ENCODE data around the gene RBFA. TPM values are rescaled to one million over a fixed set of nuclear protein-coding genes. Genes with fewer than 3 reads are reported as not detected.
A peak's percentile ranks its signal among the peaks of the same experiment; 100 is the strongest.

RBFA gene, protein sequence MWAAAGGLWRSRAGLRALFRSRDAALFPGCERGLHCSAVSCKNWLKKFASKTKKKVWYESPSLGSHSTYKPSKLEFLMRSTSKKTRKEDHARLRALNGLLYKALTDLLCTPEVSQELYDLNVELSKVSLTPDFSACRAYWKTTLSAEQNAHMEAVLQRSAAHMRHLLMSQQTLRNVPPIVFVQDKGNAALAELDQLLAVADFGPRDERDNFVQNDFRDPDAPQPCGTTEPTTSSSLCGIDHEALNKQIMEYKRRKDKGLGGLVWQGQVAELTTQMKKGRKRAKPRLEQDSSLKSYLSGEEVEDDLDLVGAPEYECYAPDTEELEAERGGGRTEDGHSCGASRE
- 10 to 100 TPM in 1 of 2 donors, 1 to 10 TPM in 1; 9.9 to 16.6 TPM for total RNA-seq

DNA sequence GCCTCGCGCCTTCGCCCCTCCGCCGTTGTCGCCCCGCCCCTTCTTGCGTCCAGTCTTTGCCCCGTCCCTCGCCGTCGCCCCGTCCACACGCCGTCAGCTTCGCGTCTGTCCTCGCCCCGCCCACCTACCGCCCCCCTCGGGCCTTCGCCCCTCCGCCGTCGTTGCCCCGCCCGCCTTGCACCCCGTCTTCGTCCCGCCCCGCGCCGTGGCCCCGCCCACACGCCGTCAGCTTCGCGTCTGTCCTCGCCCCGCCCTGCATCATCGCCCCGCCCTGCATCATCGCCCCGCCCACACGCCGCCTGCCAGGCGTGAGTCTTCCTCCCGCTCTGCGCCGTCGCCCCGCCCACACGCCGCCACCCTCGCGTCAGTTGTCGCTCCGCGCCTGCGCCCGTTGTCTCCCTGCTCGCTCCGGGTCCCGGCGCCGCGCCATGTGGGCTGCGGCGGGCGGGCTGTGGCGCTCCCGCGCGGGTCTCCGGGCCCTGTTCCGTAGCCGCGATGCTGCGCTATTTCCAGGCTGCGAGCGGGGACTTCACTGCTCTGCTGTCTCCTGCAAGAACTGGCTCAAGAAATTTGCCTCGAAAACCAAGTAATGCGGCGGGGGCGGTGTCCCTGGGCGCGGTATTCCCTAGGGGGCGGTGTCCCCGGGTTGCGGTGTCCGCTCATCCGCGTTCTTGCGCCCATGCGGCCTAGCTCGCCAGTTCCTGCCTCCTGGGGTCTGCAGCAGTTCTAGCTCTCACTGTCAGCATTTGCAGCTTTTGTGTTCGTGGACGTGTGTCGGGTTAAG is at the start of gene RBFA:
RBFA (plus strand) TSS at position 367 of the 784 bp plus-strand sequence; CDS start at position 429, 62 bp downstream.
- peak; percentile 99 to 100 (median 100) for DNase-seq
- no peaks in the 10 kb centered on the region for H3K27me3 ChIP-seq
- intact Hi-C loops (cut with DNase I) = no loop called here
- TF ChIP-seq, protein P1, sequence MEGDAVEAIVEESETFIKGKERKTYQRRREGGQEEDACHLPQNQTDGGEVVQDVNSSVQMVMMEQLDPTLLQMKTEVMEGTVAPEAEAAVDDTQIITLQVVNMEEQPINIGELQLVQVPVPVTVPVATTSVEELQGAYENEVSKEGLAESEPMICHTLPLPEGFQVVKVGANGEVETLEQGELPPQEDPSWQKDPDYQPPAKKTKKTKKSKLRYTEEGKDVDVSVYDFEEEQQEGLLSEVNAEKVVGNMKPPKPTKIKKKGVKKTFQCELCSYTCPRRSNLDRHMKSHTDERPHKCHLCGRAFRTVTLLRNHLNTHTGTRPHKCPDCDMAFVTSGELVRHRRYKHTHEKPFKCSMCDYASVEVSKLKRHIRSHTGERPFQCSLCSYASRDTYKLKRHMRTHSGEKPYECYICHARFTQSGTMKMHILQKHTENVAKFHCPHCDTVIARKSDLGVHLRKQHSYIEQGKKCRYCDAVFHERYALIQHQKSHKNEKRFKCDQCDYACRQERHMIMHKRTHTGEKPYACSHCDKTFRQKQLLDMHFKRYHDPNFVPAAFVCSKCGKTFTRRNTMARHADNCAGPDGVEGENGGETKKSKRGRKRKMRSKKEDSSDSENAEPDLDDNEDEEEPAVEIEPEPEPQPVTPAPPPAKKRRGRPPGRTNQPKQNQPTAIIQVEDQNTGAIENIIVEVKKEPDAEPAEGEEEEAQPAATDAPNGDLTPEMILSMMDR (IDR thresholded peaks at IDR 0.05) = peak; percentile 18 to 65 (median 49)
- TF ChIP-seq POLR2A (IDR thresholded peaks at IDR 0.05) = peak; percentile 42 to 74 (median 72)
- no peaks in the 10 kb centered on the region for H3K9me3 ChIP-seq
- peak within 1 kb of the TSS; percentile 74 to 90 (median 84) for H3K27ac ChIP-seq
- 1% methylated on average over 52 to 86 of the region's 99 CpGs for WGBS, 2 donors
- peak within 1 kb of the TSS; percentile 64 to 82 for H3K4me3 ChIP-seq
- ATAC-seq = peak; percentile 89
- peaks cover 2 to 7% of the 10 kb centered on the region in 2 donors for H3K36me3 ChIP-seq (replicated peaks in 1 of 2; ENCODE audit: insufficient read depth in 1 of 2, low read depth in 2 of 2)
- H3K4me1 ChIP-seq = peaks cover 9% of the 10 kb centered on the region

DNA sequence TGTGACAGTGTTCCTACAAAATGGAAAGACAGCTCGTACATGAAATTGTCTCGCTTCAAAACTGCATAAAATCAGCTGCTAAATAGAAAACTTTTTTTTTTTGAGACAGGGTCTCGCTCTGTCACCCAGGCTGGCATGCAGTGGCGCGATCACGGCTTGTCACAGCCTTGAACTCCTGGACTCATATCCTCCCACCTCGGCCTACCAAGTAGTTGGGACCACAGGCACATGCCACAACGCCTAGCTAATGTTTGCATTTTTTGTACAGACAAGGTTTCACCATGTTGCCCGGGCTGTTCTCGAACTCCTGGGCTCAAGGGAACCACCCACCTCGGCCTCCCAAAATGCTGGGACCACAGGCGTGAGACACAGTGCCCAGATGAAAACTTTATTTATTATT is 49.1 kb upstream of the RBFA start:
- 81 to 83% methylated on average over 12 of the region's 12 CpGs for WGBS, 2 donors
- Histone ChIP-seq H3K36me3 (replicated peaks in 1 of 2; ENCODE audit: insufficient read depth in 1 of 2, low read depth in 2 of 2) (no peaks in the 10 kb centered on the region), H3K27ac (no peak overlapping the region), H3K9me3 (no peaks in the 10 kb centered on the region), H3K4me3 (no peak overlapping the region), H3K27me3 (no peaks in the 10 kb centered on the region), H3K4me1 (peaks cover 42% of the 10 kb centered on the region)
- ATAC-seq = no peak
- DNase-seq = no peak
- intact Hi-C loops (cut with DNase I) = loop anchor here (10.0 kb wide), 1 partner anchor 50 kb away; no protein-coding TSS in a partner anchor
- TF ChIP-seq, protein P1 (IDR thresholded peaks at IDR 0.05) = no peak
- TF ChIP-seq POLR2A (IDR thresholded peaks at IDR 0.05) = no peak

DNA sequence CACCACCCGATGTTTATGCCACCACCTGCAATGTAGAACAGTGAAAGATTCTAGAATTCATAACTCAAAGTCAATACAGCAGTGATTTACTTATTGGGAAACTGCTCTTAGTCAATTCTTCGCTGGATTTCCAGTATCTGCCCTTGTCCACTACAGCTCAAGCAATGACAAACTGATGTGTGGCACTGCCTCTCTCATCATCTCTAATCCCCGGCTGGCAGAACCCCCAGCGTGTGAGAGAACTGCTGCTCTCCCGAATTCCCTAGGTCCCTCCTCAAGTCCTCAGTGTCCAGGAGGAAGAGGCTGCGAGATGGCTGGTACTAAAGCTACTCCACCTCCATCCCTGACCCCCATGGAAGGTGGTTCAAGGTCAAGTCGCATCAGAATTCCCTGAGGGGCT is 47.5 kb upstream of the RBFA start:
- intact Hi-C loops (cut with DNase I) = loop anchor here (10.0 kb wide), 1 partner anchor 52 kb away; no protein-coding TSS in a partner anchor
- ATAC-seq = no peak

DNA sequence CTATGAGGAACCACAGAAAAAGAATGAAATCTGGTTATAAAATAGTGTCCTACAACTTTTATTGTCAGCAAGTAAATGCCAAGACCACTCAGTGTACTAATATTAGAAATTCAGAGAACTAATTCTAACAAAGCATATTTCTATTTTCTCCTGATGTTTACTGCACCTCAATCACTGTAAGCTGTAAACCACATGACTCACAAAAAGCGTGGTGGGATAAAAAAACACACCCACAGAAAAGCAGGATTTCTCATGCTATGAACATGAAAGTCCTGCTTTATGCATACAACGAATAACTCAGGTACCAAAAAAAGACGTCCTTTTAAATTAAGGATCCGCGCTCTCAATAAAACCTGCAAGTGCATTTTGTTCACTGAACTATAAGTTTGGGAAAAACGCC is 46.7 kb upstream of the RBFA start:
- TF ChIP-seq, protein P1 (IDR thresholded peaks at IDR 0.05) = no peak
- no peak for TF ChIP-seq POLR2A (IDR thresholded peaks at IDR 0.05)
- Histone ChIP-seq H3K4me3 (peak overlapping the region; percentile 90 to 92), H3K27ac (peak overlapping the region in 3 of 4 donors; percentile 94 to 98 (median 98)), H3K4me1 (peaks cover 37% of the 10 kb centered on the region), H3K9me3 (no peaks in the 10 kb centered on the region), H3K27me3 (no peaks in the 10 kb centered on the region), H3K36me3 (replicated peaks in 1 of 2; ENCODE audit: insufficient read depth in 1 of 2, low read depth in 2 of 2) (no peaks in the 10 kb centered on the region)
- ATAC-seq = no peak
- intact Hi-C loops (cut with DNase I) = loop anchor here (10.0 kb wide), 1 partner anchor 53 kb away; no protein-coding TSS in a partner anchor
- no peak for DNase-seq
- WGBS, 2 donors = 0 to 3% methylated on average over 6 of the region's 6 CpGs

More for the DNA sequence above, 47.5 kb upstream of the RBFA start:
- H3K27ac ChIP-seq = no peak overlapping the region
- WGBS, 2 donors = 17 to 20% methylated on average over 6 to 7 of the region's 7 CpGs
- no peaks in the 10 kb centered on the region for H3K27me3 ChIP-seq
- TF ChIP-seq, protein P1 (IDR thresholded peaks at IDR 0.05) = no peak
- TF ChIP-seq POLR2A (IDR thresholded peaks at IDR 0.05) = no peak
- no peak for DNase-seq
- H3K4me1 ChIP-seq = peaks cover 42% of the 10 kb centered on the region
- H3K9me3 ChIP-seq = no peaks in the 10 kb centered on the region
- no peak overlapping the region for H3K4me3 ChIP-seq
- H3K36me3 ChIP-seq (replicated peaks in 1 of 2; ENCODE audit: insufficient read depth in 1 of 2, low read depth in 2 of 2) = no peaks in the 10 kb centered on the region

Data from body of pancreas (tissue), 4 donors.